HG02763 (cell line): Measurements from ENCODE around the gene SMOC1.

Experiments used
- ATAC-seq: cut with Tn5 transposase; IDR thresholded peaks from one replicate; pipeline ENCODE4 v1.9.1; 2021; ENCODE audit warnings: mild to moderate bottlenecking, moderate library complexity; ENCODE audit not compliant: unreplicated experiment

The SMOC1 gene

DNA sequence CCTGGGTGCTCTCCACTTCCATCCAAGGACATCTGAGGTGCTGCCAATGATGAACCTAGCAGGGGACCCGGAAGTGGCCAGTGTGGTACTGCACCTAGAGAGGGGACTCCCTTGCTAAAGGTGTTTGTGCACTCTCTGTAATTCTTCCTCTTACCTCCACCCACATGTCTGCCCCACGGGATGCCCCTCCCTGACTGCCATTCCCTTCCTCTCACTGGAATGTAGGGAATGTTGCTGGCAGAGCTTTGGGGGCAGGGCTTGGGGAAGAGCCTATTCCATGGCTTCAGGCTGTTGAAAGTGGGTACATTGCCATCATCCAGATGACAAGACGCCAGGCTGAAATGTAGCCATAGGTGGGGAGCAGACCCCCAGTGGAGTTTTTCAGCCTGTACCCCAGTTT lies 153.2 kb downstream of the SMOC1 start:
- no peak for ATAC-seq

- no peak for ATAC-seq
Measured at GRCh38 chr14:70033116-70033515, 153.9 kb downstream of the SMOC1 start.

- ATAC-seq, result no peak
Measured at GRCh38 chr14:70033561-70033960, 154.3 kb downstream of the SMOC1 start.

DNA sequence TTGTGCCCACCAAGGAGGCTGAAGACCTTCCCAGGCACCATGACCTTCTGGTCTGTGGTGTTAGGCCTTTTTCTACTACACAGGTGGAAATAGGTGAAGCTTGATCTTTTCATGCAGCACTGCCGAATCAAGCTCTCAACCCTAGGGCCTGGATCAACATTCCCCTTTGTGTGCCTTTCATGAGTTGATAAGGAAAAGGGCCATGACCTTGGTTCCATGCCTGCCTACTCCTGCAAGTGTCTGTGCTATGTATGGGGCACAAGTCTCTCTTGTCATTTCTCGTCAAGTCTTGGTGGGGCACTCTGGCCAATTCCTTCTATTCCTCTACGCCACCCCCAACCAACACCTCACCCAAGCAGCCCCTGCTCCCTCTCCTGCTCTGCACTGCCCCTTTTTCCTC lies 155.0 kb downstream of the SMOC1 start:
- no peak for ATAC-seq

- ATAC-seq, result no peak
Measured at GRCh38 chr14:70036665-70037064, 157.4 kb downstream of the SMOC1 start.

DNA sequence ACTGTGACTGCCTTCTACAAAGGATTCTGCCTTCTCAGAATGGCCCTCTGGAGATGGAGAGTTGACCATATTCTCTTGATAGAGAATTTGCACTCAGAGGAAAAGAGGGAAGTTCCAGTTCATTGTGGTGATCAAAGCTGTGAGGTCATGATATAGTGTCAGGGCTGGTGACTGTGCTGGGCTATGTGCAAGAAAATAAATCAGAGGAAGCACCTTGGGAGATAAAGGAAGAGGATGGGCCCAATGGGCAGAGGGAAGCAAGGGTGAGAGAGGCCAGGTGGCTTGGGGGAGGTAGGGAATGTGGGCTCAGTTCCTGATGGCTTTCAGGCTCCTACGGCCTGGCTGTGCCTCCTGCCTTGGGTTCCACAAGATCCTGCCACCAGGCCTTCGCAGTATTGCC lies 163.8 kb downstream of the SMOC1 start:
- ATAC-seq, result no peak

GRCh38 chr14:70045310-70045709 lies 166.1 kb downstream of the SMOC1 start:
- ATAC-seq, result no peak

DNA sequence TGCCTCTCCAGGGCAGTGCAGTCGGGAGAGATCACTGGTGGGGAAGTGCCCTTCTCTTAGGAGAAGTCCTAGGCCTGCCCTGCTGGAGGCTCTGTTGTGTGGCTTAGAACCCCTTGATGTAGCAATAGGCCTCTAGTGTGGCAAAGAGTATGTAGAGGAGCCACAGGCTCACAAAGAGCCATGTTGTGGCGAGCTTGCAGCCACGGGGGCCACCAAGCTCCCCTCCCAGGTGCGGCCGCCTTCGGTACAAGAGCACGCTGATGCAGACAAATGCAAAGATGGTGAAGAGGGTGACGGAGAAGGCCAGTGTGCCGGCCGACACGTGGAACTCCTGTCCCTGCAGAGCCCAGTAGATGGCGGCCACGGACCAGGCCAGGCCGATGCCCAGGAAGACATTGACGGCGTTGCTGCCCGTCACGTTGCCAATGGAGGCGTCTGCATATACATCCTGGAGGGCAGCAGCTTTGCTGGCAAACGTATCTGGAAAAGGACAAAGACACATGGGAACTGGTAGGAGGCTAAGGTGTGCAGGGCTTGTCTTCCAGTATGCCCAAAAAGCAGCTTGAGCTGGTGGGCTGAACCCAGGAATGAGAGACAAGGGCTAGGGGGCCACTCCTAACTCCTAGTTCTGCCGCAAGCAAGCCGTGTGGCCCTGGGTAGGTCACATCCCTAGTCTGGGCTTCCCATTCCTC lies 166.8 kb downstream of the SMOC1 start:
- ATAC-seq, result no peak

DNA sequence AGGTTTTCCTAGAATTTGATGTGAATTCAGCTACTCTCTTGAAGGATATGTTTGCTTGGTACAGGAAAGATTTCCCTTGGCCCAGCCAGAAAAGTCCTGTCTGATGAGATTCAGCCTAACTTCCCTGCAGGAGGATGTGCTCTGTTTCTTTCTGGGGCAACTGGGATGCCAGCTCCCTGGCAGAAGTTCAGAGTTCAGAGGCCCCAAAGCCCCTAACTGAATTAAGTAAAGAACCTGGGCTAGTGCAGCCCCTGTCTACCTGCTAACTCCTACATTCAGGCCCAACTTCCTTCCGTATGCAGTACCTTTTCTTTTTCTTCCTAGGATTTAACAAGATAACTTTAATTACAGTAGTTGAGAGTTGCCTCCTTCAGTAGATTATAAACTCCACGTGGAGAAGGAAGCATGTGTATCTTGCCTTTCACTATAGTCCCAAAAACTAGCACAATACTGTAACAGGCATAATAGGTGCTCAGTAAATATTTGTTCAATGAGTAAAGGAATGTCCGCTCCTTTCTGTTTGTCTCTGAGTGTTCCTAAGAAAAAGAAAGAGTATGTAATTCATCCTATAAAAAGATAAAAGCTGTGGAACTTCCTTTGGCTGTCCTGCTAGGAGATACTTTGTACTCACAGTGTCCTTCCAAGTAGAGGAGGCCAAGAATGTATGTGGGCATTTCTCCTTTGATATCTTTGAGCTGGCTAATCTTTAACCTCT lies 168.5 kb downstream of the SMOC1 start:
- no peak for ATAC-seq

DNA sequence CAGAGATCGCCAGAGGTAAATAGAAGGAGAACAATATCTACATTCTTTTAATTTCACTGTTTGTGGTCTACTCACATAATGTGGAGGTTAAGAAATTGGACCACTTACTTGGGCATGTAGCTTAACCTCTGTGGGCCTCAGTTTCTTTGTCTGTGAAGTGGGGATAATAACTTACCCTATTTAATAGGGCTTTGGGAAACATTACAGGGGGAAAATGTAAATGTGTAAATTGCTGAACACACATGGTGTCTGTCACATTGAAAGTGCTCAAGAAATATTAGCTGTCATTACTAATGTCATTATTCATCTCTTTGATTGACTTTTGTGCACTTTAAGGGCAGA lies 169.1 kb downstream of the SMOC1 start:
- ATAC-seq, result no peak

DNA sequence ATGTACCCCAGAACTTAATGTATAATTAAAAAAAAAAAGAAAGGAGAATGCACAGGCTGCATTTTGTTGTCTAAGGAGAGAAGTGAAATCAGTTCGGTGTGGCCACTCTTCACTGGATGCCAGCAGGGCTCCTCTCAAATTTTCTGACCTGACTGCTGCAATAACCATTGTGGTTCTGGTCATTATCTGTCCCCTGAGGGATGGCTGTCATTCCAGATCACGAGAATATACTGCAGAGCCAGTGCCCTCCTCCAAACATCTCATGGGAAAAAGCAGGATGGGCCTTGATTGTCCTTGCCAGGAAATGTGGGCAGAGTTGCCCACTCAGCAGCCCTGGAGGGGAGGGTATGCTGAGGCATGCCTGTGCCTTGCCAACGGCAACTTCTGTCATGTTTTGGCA lies 170.4 kb downstream of the SMOC1 start:
- ATAC-seq, result no peak

- ATAC-seq, result no peak
Measured at GRCh38 chr14:70050136-70050535, 170.9 kb downstream of the SMOC1 start.

DNA sequence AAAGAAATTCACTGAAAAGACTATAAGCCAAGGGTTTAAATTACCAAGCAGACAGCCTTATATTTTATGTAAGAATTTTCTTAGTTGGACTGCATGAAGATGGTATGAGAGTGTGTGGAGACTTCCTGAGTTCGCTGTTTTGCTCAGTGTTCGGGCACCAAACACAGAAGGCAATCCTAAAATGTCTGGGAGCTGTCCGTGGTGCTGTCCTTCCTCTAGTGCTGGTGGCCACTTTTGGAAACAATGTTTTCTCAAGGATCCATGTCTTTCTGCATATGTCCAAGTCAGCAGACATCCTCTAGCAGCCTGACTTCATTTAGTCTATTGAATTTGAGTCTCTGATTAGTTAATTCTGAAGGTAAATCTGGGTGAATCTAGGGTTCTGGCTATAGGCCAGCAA lies 173.8 kb downstream of the SMOC1 start:
- ATAC-seq, result no peak

- no peak for ATAC-seq
Measured at GRCh38 chr14:70057519-70058136, 178.4 kb downstream of the SMOC1 start.

DNA sequence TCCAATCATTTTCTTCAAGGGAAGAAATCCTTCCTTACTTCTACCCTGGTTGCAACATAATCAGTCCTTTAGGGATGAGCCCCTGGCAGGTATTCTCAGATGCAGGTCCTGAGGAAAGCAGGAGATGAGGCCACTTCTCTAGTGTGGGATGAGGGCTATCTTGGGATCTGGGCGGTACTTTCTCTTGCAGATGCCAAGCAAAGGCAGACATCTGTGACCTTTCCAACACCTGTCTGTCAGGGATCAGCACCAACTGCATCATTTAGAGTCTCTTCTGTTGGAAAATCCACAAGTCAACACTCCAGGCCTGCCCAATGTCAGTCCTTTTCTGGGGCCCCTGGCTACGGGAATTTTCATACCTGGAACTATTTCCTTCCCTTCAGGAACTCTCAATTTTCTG lies 180.3 kb downstream of the SMOC1 start:
- no peak for ATAC-seq

- no peak for ATAC-seq
Measured at GRCh38 chr14:70061108-70061507, 181.9 kb downstream of the SMOC1 start.

DNA sequence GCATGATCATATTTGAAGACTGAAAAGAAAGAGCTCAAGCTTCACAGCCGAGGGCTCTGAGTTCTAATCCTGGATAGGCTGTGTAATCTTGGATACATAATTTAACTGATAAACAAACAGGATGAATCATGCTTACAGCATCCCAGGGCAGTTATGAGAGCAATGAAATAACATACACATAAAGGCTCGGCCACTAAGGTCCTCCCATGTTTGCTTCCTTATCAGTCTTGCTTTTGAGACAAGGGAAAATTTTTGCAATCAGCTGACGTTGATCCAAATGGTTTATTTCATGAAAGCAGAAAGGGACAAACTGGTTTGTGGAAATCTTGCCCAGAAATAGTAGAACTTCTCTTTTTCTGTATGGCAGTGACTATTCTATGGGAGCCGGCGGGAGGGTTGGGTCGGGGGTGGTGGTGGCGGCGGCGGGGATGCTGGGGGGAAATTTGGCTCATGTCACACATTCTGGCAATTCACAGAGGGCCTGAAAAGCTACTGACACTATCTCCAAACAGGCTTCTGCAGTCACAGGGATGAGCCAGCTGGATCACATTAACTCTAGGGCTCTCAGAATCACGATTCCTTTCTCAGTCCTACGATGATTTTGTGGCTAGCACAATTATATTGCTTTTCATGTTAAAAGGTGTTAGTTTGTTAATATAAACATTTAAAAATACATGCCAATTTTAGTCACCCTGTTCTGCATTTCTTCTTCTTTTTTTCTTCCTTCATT lies 185.1 kb downstream of the SMOC1 start:
- no peak for ATAC-seq

DNA sequence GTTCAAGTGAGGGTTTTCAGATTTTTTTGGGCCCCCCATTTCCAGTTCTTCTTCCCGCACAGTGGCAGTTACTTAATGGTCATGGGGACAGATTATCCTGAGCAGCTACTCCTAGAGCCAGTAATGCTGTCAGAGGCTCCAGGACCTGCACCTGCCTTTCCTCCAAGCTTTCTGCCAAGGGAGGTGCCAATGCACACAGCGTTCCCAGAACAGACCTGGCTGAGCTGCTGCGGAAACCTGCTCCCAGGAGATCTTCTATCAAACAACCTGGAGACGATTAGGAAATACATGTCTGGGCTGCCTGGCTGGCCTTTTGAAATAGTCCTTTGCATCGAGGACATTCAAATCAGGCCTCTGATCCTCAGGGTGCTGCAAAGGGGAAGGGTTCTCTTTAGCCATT lies 188.6 kb downstream of the SMOC1 start:
- no peak for ATAC-seq

- ATAC-seq, result no peak
Measured at GRCh38 chr14:70069186-70069585, 190.0 kb downstream of the SMOC1 start.

DNA sequence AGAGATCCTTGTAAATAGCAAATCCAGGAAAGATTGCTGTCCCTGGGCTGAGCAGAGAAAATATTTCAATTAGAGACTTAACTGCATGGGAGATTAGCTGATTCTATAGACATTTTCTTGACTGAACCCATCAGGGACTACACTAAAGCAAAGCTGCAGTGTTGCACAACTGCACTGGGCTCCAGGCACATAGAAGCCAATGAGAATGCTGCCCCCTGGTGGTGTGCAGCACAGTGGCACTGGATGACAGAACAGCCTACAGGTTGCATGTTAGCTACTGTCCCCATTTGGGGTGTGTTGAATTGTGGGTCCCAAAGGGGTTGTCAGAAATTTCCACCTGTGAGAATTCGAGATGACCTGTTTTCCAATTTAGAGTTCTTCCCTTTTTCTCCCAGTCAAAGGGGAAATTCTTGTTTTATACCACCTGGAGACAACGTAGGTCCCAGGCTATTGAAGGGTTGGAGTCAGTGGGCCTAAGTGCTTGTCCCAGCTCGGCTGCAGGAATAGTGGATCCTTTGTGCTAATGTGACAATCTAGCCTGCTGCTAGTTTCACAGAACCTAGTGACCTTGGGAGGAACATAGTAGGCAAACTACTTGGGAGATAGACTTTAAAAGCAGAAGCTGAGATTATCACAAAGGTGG lies 194.8 kb downstream of the SMOC1 start:
- no peak for ATAC-seq

- no peak for ATAC-seq
Measured at GRCh38 chr14:70077005-70077404, 197.8 kb downstream of the SMOC1 start.
